Skeletal muscle tissue (tissue), 4 donors: Measurements from ENCODE around the gene RBP3. TPM values are rescaled to one million over a fixed set of nuclear protein-coding genes. Genes with fewer than 3 reads are reported as not detected.
A peak's percentile ranks its signal among the peaks of the same experiment; 100 is the strongest.

Experiments used
- H3K27ac ChIP-seq: one replicate; pipeline ENCODE4 v1.7.0; 2013; ENCODE audit warnings: mild to moderate bottlenecking, low read depth, low read length, inconsistent platforms
- H3K27me3 ChIP-seq, 3 donors: one replicate each; pipeline ENCODE4 v1.7.0; 2013; ENCODE audit warnings: low read length in 3 of 3; ENCODE audit not compliant: control insufficient read depth in 3 of 3, insufficient read depth in 3 of 3
- H3K36me3 ChIP-seq, 3 donors: one replicate each; pipeline ENCODE4 v1.7.0; 2013; ENCODE audit warnings: low read length in 3 of 3; ENCODE audit not compliant: control insufficient read depth in 3 of 3, insufficient read depth in 3 of 3
- H3K4me1 ChIP-seq, 3 donors: one replicate each; pipeline ENCODE4 v1.7.0; 2013; ENCODE audit warnings: low read length in 3 of 3, mild to moderate bottlenecking in 3 of 3; ENCODE audit not compliant: control insufficient read depth in 3 of 3, insufficient read depth in 3 of 3
- H3K4me3 ChIP-seq, 3 donors: one replicate each; pipeline ENCODE4 v1.7.0; 2013; ENCODE audit warnings: low read length in 3 of 3
- H3K9ac ChIP-seq, 3 donors: one replicate each; pipeline ENCODE4 v1.7.0; 2013; ENCODE audit warnings: low read length in 3 of 3, mild to moderate bottlenecking in 3 of 3, moderate library complexity in 2 of 3, low read depth in 1 of 3
- H3K9me3 ChIP-seq, 3 donors: one replicate each; pipeline ENCODE4 v1.7.0; 2013; ENCODE audit warnings: low read length in 3 of 3; ENCODE audit not compliant: control insufficient read depth in 3 of 3
- total RNA-seq: library from RNA; depleted of rRNA; stranded (reverse); fragments of >200 nt; gene quantifications from one replicate; pipeline ENCODE4 v1.2.3, GENCODE V29; 2014
- donor health status: Osteomylitis.

Gene RBP3
- total RNA-seq, 1 donor from 2014 or later = not detected

DNA sequence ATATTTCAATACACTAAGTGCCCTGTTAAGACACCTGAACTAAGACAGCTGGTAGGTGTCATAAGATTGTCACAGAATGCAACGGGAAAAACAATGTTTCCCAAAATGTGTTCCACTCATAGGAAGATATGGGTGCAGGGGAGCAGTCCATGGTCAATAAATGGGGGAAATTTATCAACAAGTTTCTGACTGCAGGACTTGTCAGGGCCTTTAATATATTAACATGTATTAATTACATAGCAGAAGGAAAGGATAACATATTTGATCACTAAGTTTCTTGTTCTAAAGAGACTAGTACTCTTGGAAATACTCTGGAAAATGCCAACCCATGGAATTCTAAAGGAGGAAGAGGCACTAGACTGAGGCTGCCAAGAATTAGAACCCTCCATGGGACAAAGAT is 6.7 kb downstream of the RBP3 start:
- Histone ChIP-seq H3K9me3 (no peaks in the 10 kb centered on the region), H3K36me3 (no peaks in the 10 kb centered on the region), H3K27ac (no peak overlapping the region), H3K4me1 (peaks cover 0 to 3% (median 1%) of the 10 kb centered on the region in 3 donors), H3K27me3 (no peaks in the 10 kb centered on the region), H3K4me3 (no peak overlapping the region), H3K9ac (no peak overlapping the region)

DNA sequence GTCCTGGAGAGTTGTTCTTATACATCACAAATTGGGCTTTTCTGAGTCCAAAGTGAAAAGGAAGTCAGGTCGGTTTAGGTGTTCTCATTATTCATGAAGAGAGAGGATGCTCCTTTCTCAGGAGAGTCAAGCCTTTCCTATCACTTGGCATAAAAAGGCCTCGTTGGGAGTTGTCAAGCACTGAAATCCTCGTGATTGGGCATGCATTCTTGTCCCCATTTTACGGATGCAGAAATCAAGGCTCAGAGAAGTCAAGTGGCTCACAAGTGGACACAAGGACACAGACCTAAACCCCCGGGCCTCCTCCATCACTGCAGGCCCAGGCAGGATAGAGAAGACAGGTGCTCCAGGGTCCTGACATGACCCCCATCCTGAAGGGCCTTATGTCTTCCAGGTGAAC is 8.5 kb downstream of the RBP3 start:
- Histone ChIP-seq H3K9ac (no peak overlapping the region), H3K4me3 (no peak overlapping the region), H3K27ac (no peak overlapping the region), H3K4me1 (peaks cover 12 to 21% (median 19%) of the 10 kb centered on the region in 3 donors), H3K27me3 (no peaks in the 10 kb centered on the region), H3K36me3 (no peaks in the 10 kb centered on the region), H3K9me3 (no peaks in the 10 kb centered on the region)

DNA sequence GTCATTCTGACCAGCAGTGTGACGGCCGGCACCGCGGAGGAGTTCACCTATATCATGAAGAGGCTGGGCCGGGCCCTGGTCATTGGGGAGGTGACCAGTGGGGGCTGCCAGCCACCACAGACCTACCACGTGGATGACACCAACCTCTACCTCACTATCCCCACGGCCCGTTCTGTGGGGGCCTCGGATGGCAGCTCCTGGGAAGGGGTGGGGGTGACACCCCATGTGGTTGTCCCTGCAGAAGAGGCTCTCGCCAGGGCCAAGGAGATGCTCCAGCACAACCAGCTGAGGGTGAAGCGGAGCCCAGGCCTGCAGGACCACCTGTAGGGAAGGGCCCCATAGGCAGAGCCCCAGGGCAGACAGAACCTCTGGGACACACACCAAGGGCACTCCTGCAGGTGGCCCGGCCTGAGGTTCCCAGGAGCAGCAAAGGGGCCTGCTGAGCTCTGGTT is 9.0 kb downstream of the RBP3 start:
- Histone ChIP-seq H3K36me3 (no peaks in the 10 kb centered on the region), H3K9me3 (no peaks in the 10 kb centered on the region), H3K4me1 (peaks cover 12 to 26% (median 21%) of the 10 kb centered on the region in 3 donors), H3K27me3 (no peaks in the 10 kb centered on the region), H3K4me3 (no peak overlapping the region), H3K27ac (no peak overlapping the region), H3K9ac (no peak overlapping the region)

DNA sequence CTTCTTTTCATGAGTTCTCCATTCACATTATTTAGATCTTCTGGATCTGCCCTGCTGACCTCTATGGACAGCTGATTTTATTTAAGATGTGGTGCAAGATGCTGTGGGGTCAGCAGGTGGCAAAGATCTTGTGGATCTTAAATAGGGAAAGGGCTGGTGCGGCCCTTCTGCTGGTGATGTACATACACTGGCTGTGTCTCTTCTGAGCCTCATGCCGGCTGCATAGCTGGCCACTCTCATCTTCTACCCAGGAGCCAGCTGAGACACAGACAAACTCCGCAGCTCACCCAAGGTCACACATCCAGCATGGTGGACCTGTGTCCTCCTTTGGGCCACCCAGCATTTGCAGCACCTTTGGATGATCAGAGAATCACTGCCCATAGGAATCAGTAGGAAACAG is 9.7 kb downstream of the RBP3 start:
- Histone ChIP-seq H3K27ac (no peak overlapping the region), H3K36me3 (no peaks in the 10 kb centered on the region), H3K4me1 (peaks cover 12 to 27% (median 25%) of the 10 kb centered on the region in 3 donors), H3K4me3 (no peak overlapping the region), H3K27me3 (no peaks in the 10 kb centered on the region), H3K9me3 (no peaks in the 10 kb centered on the region), H3K9ac (no peak overlapping the region)

DNA sequence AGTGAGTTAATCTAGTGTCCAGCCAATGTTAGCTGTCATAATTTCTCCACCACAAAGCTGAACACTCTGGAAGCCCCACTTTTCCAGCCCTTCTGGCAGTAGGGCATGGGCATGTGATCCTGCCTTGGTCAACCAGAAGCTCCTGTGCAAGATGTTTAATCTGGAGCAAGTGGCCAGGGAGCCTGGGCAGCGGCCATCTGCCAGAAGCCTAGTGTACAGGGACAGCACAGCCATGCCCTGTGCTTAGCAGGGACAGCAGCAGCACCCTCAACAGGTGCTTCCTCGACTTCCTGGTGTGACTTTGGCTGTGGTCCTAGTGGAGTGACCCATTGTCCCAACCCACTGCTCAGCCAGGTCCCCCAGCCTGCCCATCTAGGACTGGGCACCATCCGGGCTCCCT is 10.3 kb downstream of the RBP3 start:
- H3K4me1 ChIP-seq = peaks cover 12 to 28% (median 27%) of the 10 kb centered on the region in 3 donors
- no peaks in the 10 kb centered on the region for H3K36me3 ChIP-seq
- no peaks in the 10 kb centered on the region for H3K27me3 ChIP-seq
- no peak overlapping the region for H3K9ac ChIP-seq
- H3K9me3 ChIP-seq = no peaks in the 10 kb centered on the region
- H3K4me3 ChIP-seq = no peak overlapping the region
- no peak overlapping the region for H3K27ac ChIP-seq

DNA sequence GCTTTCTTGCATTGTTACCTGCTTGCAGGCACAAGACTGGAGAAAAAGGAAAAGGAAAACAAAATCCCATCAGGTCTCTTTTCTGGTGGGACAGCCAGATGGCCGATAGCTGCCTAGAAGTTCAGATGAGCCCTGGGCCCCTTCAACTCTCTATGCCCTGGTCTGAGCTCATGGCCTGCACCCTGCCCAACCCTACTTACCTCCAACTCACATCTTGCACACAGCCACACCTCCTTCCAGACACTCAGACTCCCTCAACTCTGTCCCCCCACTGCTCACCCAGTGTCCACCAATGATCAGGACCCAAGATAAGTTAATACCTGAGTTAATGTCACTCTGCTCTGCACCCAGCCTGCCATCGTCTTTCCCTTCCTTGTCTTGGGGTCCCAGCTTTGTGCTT is 10.9 kb downstream of the RBP3 start:
- Histone ChIP-seq H3K9ac (no peak overlapping the region), H3K4me3 (no peak overlapping the region), H3K4me1 (peaks cover 12 to 34% (median 31%) of the 10 kb centered on the region in 3 donors), H3K9me3 (no peaks in the 10 kb centered on the region), H3K27me3 (no peaks in the 10 kb centered on the region), H3K27ac (no peak overlapping the region), H3K36me3 (no peaks in the 10 kb centered on the region)

DNA sequence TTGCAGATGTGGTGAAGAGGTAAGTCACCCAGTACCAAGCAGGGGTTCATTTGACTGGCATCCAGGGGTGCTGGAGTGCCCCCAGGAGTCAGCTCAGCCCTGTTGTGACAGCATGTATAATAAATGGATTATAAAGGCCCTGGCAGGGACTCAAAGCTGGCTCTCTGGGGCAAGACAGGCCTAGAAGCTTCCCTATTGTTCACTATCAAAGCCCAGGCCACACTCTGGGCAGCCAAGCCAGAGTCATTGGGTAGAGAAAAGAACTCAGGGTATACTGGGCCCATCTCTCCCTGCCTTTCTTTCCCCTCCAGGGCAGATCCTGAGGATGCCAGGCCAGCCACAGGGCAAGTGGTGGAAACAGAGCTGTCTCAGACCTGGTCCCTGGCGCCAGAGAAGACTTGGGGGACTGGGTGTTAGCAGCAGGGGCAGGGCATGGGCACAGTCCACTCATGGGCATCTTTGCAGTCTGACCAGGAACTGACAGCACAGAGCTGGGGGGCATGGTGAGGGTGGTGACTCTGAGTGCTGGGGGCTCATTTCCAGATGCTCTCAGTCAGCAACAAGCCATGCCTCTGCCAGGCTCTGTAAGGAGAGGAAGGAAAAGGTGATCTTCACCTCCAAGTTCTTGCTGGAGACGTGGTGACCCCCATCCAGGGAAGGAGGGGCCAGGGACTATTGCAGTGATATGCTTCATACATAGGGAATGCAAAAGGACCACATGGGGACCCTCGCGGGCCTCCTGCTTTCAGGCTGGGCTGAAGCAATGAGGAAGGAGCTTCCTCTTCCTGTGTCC is 11.7 kb downstream of the RBP3 start:
- Histone ChIP-seq H3K4me3 (no peak overlapping the region), H3K36me3 (no peaks in the 10 kb centered on the region), H3K4me1 (peaks cover 14 to 42% (median 37%) of the 10 kb centered on the region in 3 donors), H3K27ac (peak overlapping the region; percentile 64), H3K9ac (no peak overlapping the region), H3K9me3 (no peaks in the 10 kb centered on the region), H3K27me3 (no peaks in the 10 kb centered on the region)

DNA sequence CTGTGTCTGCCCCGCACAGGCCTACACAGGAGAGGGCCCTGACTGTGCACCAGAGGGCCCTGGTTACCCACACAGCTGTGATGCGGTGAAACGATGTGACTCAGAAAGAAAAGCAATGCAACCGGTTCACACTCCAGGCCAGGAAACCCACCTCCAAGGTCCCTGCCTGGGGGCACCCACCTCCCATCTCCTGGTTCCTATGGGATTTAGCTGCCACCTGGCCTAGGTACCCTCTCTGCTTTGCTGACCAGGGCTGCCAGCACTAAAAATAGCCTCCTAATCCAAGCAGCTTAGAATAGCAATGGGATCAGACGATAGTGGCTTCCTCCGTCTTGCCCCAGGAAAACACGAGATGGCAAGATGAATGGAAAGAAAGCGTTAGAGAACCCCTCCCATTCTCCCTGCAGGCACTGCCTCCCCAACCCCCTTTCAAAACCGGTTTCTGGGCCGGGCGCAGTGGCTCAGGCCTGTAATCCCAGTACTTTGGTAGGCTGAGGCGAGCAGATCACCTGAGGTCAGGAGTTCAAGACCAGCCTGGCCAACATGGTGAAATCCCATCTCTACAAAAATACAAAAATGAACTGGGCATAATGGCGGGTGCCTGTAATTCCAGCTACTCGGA is 12.4 kb downstream of the RBP3 start:
- no peaks in the 10 kb centered on the region for H3K27me3 ChIP-seq
- peak overlapping the region; percentile 64 for H3K27ac ChIP-seq
- H3K36me3 ChIP-seq = no peaks in the 10 kb centered on the region
- H3K4me1 ChIP-seq = peaks cover 16 to 45% (median 41%) of the 10 kb centered on the region in 3 donors
- peak overlapping the region in 1 of 3 donors; percentile 11 for H3K9ac ChIP-seq
- H3K4me3 ChIP-seq = no peak overlapping the region
- H3K9me3 ChIP-seq = no peaks in the 10 kb centered on the region

DNA sequence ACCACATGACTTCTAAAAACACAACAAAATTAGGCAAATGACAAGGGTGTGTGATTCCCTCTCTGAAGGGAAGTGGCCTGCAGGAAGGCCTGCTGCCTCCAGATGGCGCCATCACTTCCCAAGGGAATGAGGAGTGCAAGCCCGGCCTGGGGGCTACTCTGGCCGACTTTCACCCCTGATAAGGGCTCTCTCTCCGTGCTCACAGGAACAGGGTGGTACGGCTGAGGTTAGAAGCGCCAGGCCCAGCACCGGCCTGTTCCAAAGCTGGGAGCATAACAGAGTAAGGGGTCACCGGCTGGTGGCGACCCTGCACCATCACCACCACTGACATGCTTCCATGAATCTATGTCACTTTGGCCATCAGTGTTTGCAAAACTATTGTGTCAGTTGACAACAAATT is 13.1 kb downstream of the RBP3 start:
- Histone ChIP-seq H3K4me1 (peaks cover 16 to 45% (median 41%) of the 10 kb centered on the region in 3 donors), H3K4me3 (no peak overlapping the region), H3K27ac (peak overlapping the region; percentile 64), H3K27me3 (no peaks in the 10 kb centered on the region), H3K9ac (no peak overlapping the region), H3K36me3 (no peaks in the 10 kb centered on the region), H3K9me3 (no peaks in the 10 kb centered on the region)

DNA sequence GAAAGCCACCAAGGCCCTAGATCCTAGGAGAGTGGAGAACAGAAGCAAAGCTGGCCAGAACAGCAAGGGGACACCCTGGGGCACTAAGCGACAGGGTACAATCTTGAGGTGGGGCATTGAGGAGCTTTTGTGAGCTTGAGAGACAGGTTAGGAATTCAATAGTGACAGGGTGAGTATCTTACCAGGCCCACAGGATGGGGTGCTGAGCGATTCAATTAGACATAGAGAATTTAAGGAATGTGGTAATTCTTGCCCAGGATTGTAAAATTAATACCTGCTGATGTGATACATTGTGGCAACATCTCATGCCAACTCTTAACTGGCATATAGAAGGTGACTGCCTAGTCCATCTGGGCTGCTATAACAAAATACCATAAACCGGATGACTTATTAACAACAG is 14.0 kb downstream of the RBP3 start:
- Histone ChIP-seq H3K4me3 (no peak overlapping the region), H3K27me3 (no peaks in the 10 kb centered on the region), H3K27ac (no peak overlapping the region), H3K9me3 (no peaks in the 10 kb centered on the region), H3K4me1 (peaks cover 16 to 45% (median 41%) of the 10 kb centered on the region in 3 donors), H3K36me3 (no peaks in the 10 kb centered on the region), H3K9ac (no peak overlapping the region)
